GM19328 (cell line): ENCODE data around the gene TFIP11.
"Not testable (repeated sequence)": the region's sequence is repeated elsewhere in the genome, so short reads cannot be mapped to it uniquely, and the experiment has no call there.

Source experiments
- ATAC-seq: cut with Tn5 transposase; IDR thresholded peaks from one replicate; pipeline ENCODE4 v1.9.1; 2021; ENCODE audit warnings: mild to moderate bottlenecking, moderate library complexity; ENCODE audit not compliant: unreplicated experiment

TFIP11 gene

GRCh38 chr22:26541167-26541819 lies 29.0 kb upstream of the TFIP11 start:
- ATAC-seq = no peak

GRCh38 chr22:26540119-26540518 lies 27.8 kb upstream of the TFIP11 start:
- no peak for ATAC-seq

- no peak for ATAC-seq
These were observed 24.5 kb upstream of the TFIP11 start for GRCh38 chr22:26536762-26537134.

- no peak for ATAC-seq
These were observed 23.9 kb upstream of the TFIP11 start for GRCh38 chr22:26536056-26536761.

- ATAC-seq = no peak
These were observed 23.3 kb upstream of the TFIP11 start for GRCh38 chr22:26535603-26535908.

- no peak for ATAC-seq
These were observed 22.8 kb upstream of the TFIP11 start for GRCh38 chr22:26534874-26535602.

- no peak for ATAC-seq
These were observed 22.0 kb upstream of the TFIP11 start for GRCh38 chr22:26534171-26534855.

- ATAC-seq = no peak
These were observed 17.1 kb upstream of the TFIP11 start for GRCh38 chr22:26529345-26529744.

- not testable (repeated sequence) for ATAC-seq
These were observed 16.2 kb upstream of the TFIP11 start for GRCh38 chr22:26528518-26528917.

- no peak for ATAC-seq
These were observed 15.5 kb upstream of the TFIP11 start for GRCh38 chr22:26527574-26528465.

GRCh38 chr22:26527167-26527566 lies 14.9 kb upstream of the TFIP11 start:
- no peak for ATAC-seq

- no peak for ATAC-seq
These were observed 13.8 kb upstream of the TFIP11 start for GRCh38 chr22:26525946-26526564.

- no peak for ATAC-seq
These were observed 12.6 kb upstream of the TFIP11 start for GRCh38 chr22:26524870-26525269.

GRCh38 chr22:26522592-26522991 lies 10.3 kb upstream of the TFIP11 start:
- ATAC-seq = no peak

- no peak for ATAC-seq
These were observed 9.7 kb upstream of the TFIP11 start for GRCh38 chr22:26522012-26522411.

- no peak for ATAC-seq
These were observed 5.2 kb upstream of the TFIP11 start for GRCh38 chr22:26517429-26517828.

GRCh38 chr22:26516503-26516902 lies 4.2 kb upstream of the TFIP11 start:
- ATAC-seq = no peak

- no peak for ATAC-seq
These were observed 3.7 kb upstream of the TFIP11 start for GRCh38 chr22:26515931-26516330.

GRCh38 chr22:26514419-26515161 lies 2.3 kb upstream of the TFIP11 start:
- ATAC-seq = no peak
